ENCODE results near the gene STAG1. TPM values are rescaled to one million over a fixed set of nuclear protein-coding genes. Genes with fewer than 3 reads are reported as not detected.

The STAG1 gene
- total and polyA plus RNA-seq, 9 of the 15 experiments (the other 6 are each of a cell fraction or from before 2014, with no cell fraction given): 2.7 to 17.7 (median 8.8) TPM

DNA sequence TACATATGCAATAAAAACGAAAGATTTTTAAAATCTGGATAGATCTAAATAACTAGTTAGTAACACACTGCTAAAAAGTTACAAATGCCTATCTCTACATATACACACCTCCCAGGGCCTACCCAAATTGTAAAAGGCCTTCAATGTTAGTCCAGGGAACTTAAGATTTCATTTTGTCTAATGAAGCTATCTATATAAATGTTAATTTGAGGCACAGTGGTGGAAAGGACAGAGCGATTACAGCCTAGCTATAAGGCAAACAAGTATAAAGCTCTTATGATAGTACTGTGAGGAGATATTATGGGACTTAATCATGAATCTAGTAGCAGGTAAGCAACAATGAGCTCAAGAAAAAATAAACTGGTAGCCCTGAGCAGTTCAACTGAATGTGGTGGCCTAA is 101.7 kb downstream of the STAG1 start (continued):
- TF ChIP-seq, protein P1, sequence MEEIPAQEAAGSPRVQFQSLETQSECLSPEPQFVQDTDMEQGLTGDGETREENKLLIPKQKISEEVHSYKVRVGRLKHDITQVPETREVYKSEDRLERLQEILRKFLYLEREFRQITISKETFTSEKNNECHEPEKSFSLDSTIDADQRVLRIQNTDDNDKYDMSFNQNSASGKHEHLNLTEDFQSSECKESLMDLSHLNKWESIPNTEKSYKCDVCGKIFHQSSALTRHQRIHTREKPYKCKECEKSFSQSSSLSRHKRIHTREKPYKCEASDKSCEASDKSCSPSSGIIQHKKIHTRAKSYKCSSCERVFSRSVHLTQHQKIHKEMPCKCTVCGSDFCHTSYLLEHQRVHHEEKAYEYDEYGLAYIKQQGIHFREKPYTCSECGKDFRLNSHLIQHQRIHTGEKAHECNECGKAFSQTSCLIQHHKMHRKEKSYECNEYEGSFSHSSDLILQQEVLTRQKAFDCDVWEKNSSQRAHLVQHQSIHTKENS (CRISPR knock-in tag; IDR thresholded peaks at IDR 0.05): no peak
- TF ChIP-seq ZNF274 (IDR thresholded peaks at IDR 0.05; ENCODE audit: borderline replicate concordance, low read depth, low read length) (no peak), ZNF766 (CRISPR knock-in tag; conservative IDR thresholded peaks at IDR 0.05) (no peak), POLR3A (IDR thresholded peaks at IDR 0.05; ENCODE audit: borderline replicate concordance, extremely low read depth, insufficient read depth, insufficient read length) (no peak), ZNF184 (CRISPR knock-in tag; IDR thresholded peaks at IDR 0.05) (no peak)
- TF ChIP-seq, protein P2, sequence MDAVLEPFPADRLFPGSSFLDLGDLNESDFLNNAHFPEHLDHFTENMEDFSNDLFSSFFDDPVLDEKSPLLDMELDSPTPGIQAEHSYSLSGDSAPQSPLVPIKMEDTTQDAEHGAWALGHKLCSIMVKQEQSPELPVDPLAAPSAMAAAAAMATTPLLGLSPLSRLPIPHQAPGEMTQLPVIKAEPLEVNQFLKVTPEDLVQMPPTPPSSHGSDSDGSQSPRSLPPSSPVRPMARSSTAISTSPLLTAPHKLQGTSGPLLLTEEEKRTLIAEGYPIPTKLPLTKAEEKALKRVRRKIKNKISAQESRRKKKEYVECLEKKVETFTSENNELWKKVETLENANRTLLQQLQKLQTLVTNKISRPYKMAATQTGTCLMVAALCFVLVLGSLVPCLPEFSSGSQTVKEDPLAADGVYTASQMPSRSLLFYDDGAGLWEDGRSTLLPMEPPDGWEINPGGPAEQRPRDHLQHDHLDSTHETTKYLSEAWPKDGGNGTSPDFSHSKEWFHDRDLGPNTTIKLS (IDR thresholded peaks at IDR 0.05; ENCODE audit: borderline replicate concordance, low read depth): no peak
- TF ChIP-seq, protein P3, sequence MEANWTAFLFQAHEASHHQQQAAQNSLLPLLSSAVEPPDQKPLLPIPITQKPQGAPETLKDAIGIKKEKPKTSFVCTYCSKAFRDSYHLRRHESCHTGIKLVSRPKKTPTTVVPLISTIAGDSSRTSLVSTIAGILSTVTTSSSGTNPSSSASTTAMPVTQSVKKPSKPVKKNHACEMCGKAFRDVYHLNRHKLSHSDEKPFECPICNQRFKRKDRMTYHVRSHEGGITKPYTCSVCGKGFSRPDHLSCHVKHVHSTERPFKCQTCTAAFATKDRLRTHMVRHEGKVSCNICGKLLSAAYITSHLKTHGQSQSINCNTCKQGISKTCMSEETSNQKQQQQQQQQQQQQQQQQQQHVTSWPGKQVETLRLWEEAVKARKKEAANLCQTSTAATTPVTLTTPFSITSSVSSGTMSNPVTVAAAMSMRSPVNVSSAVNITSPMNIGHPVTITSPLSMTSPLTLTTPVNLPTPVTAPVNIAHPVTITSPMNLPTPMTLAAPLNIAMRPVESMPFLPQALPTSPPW (CRISPR knock-in tag; IDR thresholded peaks at IDR 0.05): no peak

Data from K562 (cell line).